CD8-positive, alpha-beta memory T cell (primary cell): Measurements from ENCODE around the gene MVB12A. TPM values are rescaled to one million over a fixed set of nuclear protein-coding genes. Genes with fewer than 3 reads are reported as not detected.

ENCODE experiments used
- CTCF ChIA-PET: fragments of 350-600 bp; sonication (Branson Sonifier 250); formaldehyde crosslinking; loops from one replicate; lab custom pipeline; 2021; ENCODE audit warnings: antibody characterized with exemption; lab: Charles Lee
- POLR2A ChIA-PET: fragments of 350-600 bp; sonication (Branson Sonifier 250); formaldehyde crosslinking; loops from one replicate; lab custom pipeline; 2021; ENCODE audit warnings: antibody characterized with exemption; lab: Charles Lee
- DNase-seq, 5 donors: peaks; one replicate each; pipeline versions ENCODE4 v3.0.0 to v3.0.0-alpha.2; 2020 to 2022; ENCODE audit warnings: mixed read lengths in 1 of 5
- H3K27ac ChIP-seq: one replicate; pipeline ENCODE4 v1.7.0; 2013; ENCODE audit warnings: low read depth, mild to moderate bottlenecking, low read length, moderate library complexity
- H3K27me3 ChIP-seq: 2 replicates; pipeline ENCODE4 v1.7.0; 2013; ENCODE audit warnings: low read length, mild to moderate bottlenecking; ENCODE audit not compliant: insufficient read depth, poor library complexity, severe bottlenecking
- H3K36me3 ChIP-seq: 2 replicates; pipeline ENCODE4 v1.7.0; 2013; ENCODE audit warnings: mild to moderate bottlenecking, low read length, moderate library complexity; ENCODE audit not compliant: insufficient read depth
- H3K4me1 ChIP-seq: 2 replicates; pipeline ENCODE4 v1.7.0; 2013; ENCODE audit warnings: mild to moderate bottlenecking, low read length, moderate library complexity; ENCODE audit not compliant: insufficient read depth
- H3K4me3 ChIP-seq: 2 replicates; pipeline ENCODE4 v1.7.0; 2013; ENCODE audit warnings: mild to moderate bottlenecking, low read length
- H3K9me3 ChIP-seq: 2 replicates; pipeline ENCODE4 v1.7.0; 2013; ENCODE audit warnings: mild to moderate bottlenecking, low read length
- H3K27ac Mint-ChIP-seq, 8 donors: one replicate each; pipeline ENCODE4 v1.8.0; 2020 to 2021; ENCODE audit warnings: mixed read lengths in 8 of 8, mild to moderate bottlenecking in 6 of 8, inconsistent platforms in 3 of 8, moderate library complexity in 3 of 8
- H3K27me3 Mint-ChIP-seq, 2 donors: one replicate each; pipeline ENCODE4 v1.8.0; 2020 to 2021; ENCODE audit warnings: mixed read lengths in 2 of 2, mild to moderate bottlenecking in 1 of 2, moderate library complexity in 1 of 2
- H3K36me3 Mint-ChIP-seq, 3 donors: one replicate each; pipeline ENCODE4 v1.8.0; 2020 to 2021; ENCODE audit warnings: mixed read lengths in 3 of 3, inconsistent platforms in 1 of 3, mild to moderate bottlenecking in 1 of 3
- H3K4me1 Mint-ChIP-seq, 3 donors: one replicate each; pipeline ENCODE4 v1.8.0; 2020 to 2021; ENCODE audit warnings: mixed read lengths in 3 of 3, inconsistent platforms in 1 of 3, mild to moderate bottlenecking in 1 of 3
- H3K4me3 Mint-ChIP-seq, 7 donors: one replicate each; pipeline ENCODE4 v1.8.0; 2020 to 2021; ENCODE audit warnings: mixed read lengths in 7 of 7, mild to moderate bottlenecking in 6 of 7, moderate library complexity in 4 of 7, inconsistent platforms in 2 of 7
- H3K9me3 Mint-ChIP-seq, 5 donors: one replicate each; pipeline ENCODE4 v1.8.0; 2020 to 2022; ENCODE audit warnings: mixed read lengths in 5 of 5, mild to moderate bottlenecking in 3 of 5, moderate library complexity in 2 of 5, inconsistent platforms in 1 of 5
- polyA plus RNA-seq: library from polyadenylated mRNA; unstranded; fragments of 300-500 nt; fragmentation: Illumina TruSeq; gene quantifications from one replicate; pipeline ENCODE4 v1.2.3, GENCODE V29; 2021
- total RNA-seq, 2 experiments: library from RNA; stranded (reverse); gene quantifications; one replicate each; pipeline ENCODE4 v1.2.3, GENCODE V29; 2021

Gene MVB12A
- 10 to 100 TPM; 34.5 to 39.2 TPM for total RNA-seq
- polyA plus RNA-seq: 26.9 TPM

DNA sequence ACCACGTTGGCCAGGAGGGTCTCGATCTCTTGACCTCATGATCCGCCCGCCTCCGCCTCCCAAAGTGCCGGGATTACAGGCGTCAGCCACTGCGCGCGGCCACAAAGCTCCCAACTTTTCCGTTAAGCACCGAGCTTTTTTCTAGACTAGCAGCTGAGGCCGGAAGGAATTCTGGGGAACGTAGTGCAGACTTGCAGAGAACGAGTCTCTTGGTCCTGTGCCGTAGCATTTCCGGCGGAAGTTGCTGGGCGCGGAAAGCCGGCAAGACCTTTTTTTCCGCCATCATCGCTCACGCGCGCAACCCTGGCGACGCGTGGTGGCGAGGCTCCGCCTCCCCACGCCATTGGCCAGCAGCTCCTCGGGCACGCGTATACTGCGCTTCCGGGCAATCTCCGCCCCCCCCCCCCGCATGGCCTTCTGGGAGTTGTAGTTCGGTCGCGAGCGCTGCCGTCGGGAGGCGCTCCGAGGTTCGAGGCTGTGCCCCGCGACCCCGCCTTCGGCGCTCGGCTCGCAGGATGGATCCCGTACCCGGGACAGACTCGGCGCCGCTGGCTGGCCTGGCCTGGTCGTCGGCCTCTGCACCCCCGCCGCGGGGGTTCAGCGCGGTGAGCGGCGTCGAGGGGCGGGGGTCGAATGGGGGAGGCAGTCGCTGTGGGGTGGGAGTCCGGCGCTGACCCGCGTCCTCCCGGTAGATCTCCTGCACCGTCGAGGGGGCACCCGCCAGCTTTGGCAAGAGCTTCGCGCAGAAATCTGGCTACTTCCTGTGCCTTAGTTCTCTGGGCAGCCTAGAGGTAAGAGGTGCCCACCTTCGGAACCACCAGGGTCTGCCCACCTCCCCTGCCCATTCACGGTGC lies at the start of gene MVB12A:
TSS of gene MVB12A (plus strand) at position 427 of the 854 bp plus-strand sequence. CDS start at position 516, 89 bp downstream.
- Mint-ChIP-seq H3K36me3 (peaks cover 0 to 30% (median 1%) of the 10 kb centered on the region in 3 donors), H3K9me3 (no peaks in the 10 kb centered on the region), H3K27me3 (no peaks in the 10 kb centered on the region), H3K27ac (peak within 1 kb of the TSS; percentile 88 to 98 (median 92)), H3K4me3 (peak within 1 kb of the TSS; percentile 89 to 97 (median 92)), H3K4me1 (peaks cover 14 to 20% (median 18%) of the 10 kb centered on the region in 3 donors)
- Histone ChIP-seq H3K27me3 (no peaks in the 10 kb centered on the region), H3K27ac (peak within 1 kb of the TSS; percentile 61), H3K9me3 (no peaks in the 10 kb centered on the region), H3K36me3 (no peaks in the 10 kb centered on the region), H3K4me1 (peaks cover 15% of the 10 kb centered on the region), H3K4me3 (peak within 1 kb of the TSS; percentile 80)
- DNase-seq: peak; percentile 92 to 97 (median 95)
- ChIA-PET CTCF (interaction anchor here (1.0 to 1.4 kb wide), 5 partner anchors 11 to 17 kb away, joined by 3 to 11 read pairs (median 3); partner anchors contain the start of gene BST2), POLR2A (interaction anchor here (0.5 to 1.8 kb wide), 7 partner anchors 14 to 194 kb away, joined by 3 to 25 read pairs (median 5); partner anchors contain the start of genes BST2, DDA1 and OCEL1)

DNA sequence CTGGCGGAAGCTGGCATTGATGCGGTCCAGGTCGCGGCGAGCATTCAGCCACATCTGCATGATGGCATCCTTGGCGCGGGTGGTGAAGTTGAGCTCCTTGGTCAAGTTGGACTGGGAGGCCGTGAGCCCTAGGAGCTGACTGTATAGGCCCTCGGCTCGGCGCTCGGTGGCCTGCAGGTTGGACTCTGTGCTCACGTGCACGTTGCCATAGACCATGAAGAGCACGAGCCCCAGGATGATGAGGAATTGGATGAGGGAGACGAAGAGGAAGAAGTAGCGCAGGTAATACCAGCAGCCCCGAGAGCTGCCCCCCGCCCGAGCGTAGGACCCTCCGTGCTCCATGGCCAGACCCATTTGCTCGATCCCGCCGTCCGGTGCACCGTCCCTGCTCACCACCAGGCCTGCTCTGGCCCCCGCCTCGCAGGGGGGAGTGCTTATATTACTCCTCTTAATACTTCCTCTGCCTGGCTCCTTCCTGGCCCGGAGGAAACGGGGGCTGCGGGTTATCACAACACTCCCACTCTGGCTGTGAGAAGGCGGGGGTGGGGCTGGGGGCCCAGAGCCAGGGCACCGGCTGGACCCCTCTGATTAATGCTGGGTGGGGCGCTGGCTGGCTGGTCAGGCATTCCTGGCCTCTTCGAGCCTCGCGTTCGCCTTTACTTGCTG lies 42.8 kb upstream of the MVB12A start, which contains the start of gene PLVAP:
TSS of gene PLVAP (minus strand) at position 408 of the 666 bp plus-strand sequence. CDS start at position 354, 54 bp downstream.
- H3K4me3 ChIP-seq: no peak within 1 kb of the TSS
- no peak for DNase-seq
- no peaks in the 10 kb centered on the region for H3K27me3 ChIP-seq
- Mint-ChIP-seq H3K4me1 (no peaks in the 10 kb centered on the region), H3K27ac (no peak within 1 kb of the TSS), H3K36me3 (peaks cover 0 to 5% (median 0%) of the 10 kb centered on the region in 3 donors), H3K9me3 (peaks cover 0 to 2% (median 0%) of the 10 kb centered on the region in 5 donors), H3K4me3 (no peak within 1 kb of the TSS), H3K27me3 (peaks cover 0 to 16% of the 10 kb centered on the region in 2 donors)
- no peaks in the 10 kb centered on the region for H3K9me3 ChIP-seq
- H3K27ac ChIP-seq: no peak within 1 kb of the TSS
- no peaks in the 10 kb centered on the region for H3K4me1 ChIP-seq
- no peaks in the 10 kb centered on the region for H3K36me3 ChIP-seq
- CTCF ChIA-PET: interaction anchor here (1.2 kb wide), 1 partner anchor 9 kb away, joined by 3 read pairs; no protein-coding TSS in a partner anchor
- POLR2A ChIA-PET: no interaction called here

- Histone ChIP-seq H3K4me3 (no peak overlapping the region), H3K9me3 (no peaks in the 10 kb centered on the region), H3K36me3 (no peaks in the 10 kb centered on the region), H3K4me1 (peaks cover 4% of the 10 kb centered on the region), H3K27me3 (no peaks in the 10 kb centered on the region), H3K27ac (no peak overlapping the region)
- ChIA-PET CTCF (no interaction called here), POLR2A (no interaction called here)
- Mint-ChIP-seq H3K4me1 (peaks cover 5 to 6% (median 6%) of the 10 kb centered on the region in 3 donors), H3K27me3 (peaks cover 0 to 14% of the 10 kb centered on the region in 2 donors), H3K9me3 (peaks cover 0 to 2% (median 0%) of the 10 kb centered on the region in 5 donors), H3K36me3 (peaks cover 0 to 5% (median 0%) of the 10 kb centered on the region in 3 donors), H3K4me3 (no peak overlapping the region), H3K27ac (no peak overlapping the region)
- no peak for DNase-seq
These were observed 41.6 kb upstream of the MVB12A start for GRCh38 chr19:17378271-17378670.

GRCh38 chr19:17379221-17379631 lies 40.6 kb upstream of the MVB12A start:
- H3K4me3 ChIP-seq: no peak overlapping the region
- Mint-ChIP-seq H3K4me1 (peaks cover 5 to 6% (median 6%) of the 10 kb centered on the region in 3 donors), H3K4me3 (no peak overlapping the region), H3K27me3 (peaks cover 0 to 14% of the 10 kb centered on the region in 2 donors), H3K9me3 (peaks cover 0 to 2% (median 0%) of the 10 kb centered on the region in 5 donors), H3K27ac (peak overlapping the region in 1 of 8 donors; percentile 17), H3K36me3 (peaks cover 0 to 5% (median 0%) of the 10 kb centered on the region in 3 donors)
- POLR2A ChIA-PET: no interaction called here
- H3K36me3 ChIP-seq: no peaks in the 10 kb centered on the region
- no peak for DNase-seq
- H3K27me3 ChIP-seq: no peaks in the 10 kb centered on the region
- peaks cover 4% of the 10 kb centered on the region for H3K4me1 ChIP-seq
- H3K9me3 ChIP-seq: no peaks in the 10 kb centered on the region
- CTCF ChIA-PET: interaction anchor here (0.7 kb wide), 1 partner anchor 38 kb away, joined by 3 read pairs; no protein-coding TSS in a partner anchor
- H3K27ac ChIP-seq: no peak overlapping the region

DNA sequence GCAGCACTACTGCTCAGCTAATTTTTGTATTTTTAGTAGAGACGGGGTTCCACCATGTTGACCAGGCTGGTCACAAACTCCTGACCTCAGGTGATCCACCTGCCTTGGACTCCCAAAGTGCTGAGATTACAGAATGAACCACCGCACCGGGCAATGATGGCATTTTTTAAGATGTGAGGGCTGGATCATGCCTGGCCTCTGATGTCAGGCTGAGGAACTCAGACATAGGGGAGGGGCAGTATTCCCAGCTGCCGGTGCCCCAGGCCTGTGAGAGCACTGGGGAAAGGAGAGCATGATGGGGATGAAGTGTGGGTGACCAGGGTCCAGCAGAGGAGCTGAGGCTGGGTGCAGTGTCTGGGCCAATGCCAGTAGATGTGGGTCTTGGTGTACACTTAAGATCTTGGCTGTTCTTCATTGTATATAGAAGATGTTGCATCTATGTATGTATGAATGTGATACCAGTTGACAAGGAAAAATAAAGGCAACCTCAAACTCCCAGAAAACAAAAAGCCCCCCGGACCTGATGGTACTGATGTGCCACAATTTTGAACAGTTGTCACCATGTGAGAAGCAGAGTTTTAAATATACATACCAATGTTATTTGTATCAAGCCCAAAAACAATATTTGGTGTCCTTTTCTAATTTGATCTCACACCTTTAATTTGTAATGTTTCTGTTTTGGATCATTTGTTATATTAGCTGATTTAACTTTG lies 39.3 kb upstream of the MVB12A start:
- Histone ChIP-seq H3K9me3 (no peaks in the 10 kb centered on the region), H3K4me1 (peaks cover 4% of the 10 kb centered on the region), H3K27me3 (no peaks in the 10 kb centered on the region), H3K4me3 (no peak overlapping the region), H3K27ac (no peak overlapping the region), H3K36me3 (no peaks in the 10 kb centered on the region)
- CTCF ChIA-PET: no interaction called here
- Mint-ChIP-seq H3K27me3 (peaks cover 0 to 14% of the 10 kb centered on the region in 2 donors), H3K4me1 (peaks cover 5 to 6% (median 6%) of the 10 kb centered on the region in 3 donors), H3K36me3 (peaks cover 0 to 5% (median 0%) of the 10 kb centered on the region in 3 donors), H3K4me3 (peak overlapping the region in 2 of 7 donors; percentile 26 to 27), H3K9me3 (peaks cover 0 to 2% (median 0%) of the 10 kb centered on the region in 5 donors), H3K27ac (no peak overlapping the region)
- no peak for DNase-seq
- POLR2A ChIA-PET: no interaction called here

GRCh38 chr19:17385878-17386611 lies 33.8 kb upstream of the MVB12A start:
- Mint-ChIP-seq H3K9me3 (peaks cover 0 to 2% (median 0%) of the 10 kb centered on the region in 5 donors), H3K4me1 (peaks cover 8 to 14% (median 11%) of the 10 kb centered on the region in 3 donors), H3K27me3 (no peaks in the 10 kb centered on the region), H3K36me3 (no peaks in the 10 kb centered on the region), H3K27ac (no peak overlapping the region), H3K4me3 (no peak overlapping the region)
- Histone ChIP-seq H3K36me3 (no peaks in the 10 kb centered on the region), H3K27me3 (no peaks in the 10 kb centered on the region), H3K4me3 (no peak overlapping the region), H3K4me1 (peaks cover 4% of the 10 kb centered on the region), H3K27ac (no peak overlapping the region), H3K9me3 (no peaks in the 10 kb centered on the region)
- peak; percentile 37 to 69 (median 40) for DNase-seq
- CTCF ChIA-PET: interaction anchor here (0.6 to 3.5 kb wide), 19 partner anchors 10 to 125 kb away, joined by 3 to 15 read pairs (median 4); partner anchors contain the start of genes ABHD8 and BST2
- POLR2A ChIA-PET: interaction anchor here (0.6 to 0.7 kb wide), 2 partner anchors 72 to 141 kb away, joined by 3 read pairs; no protein-coding TSS in a partner anchor
